ENCODE results near the gene TMEM201.

The TMEM201 gene

DNA sequence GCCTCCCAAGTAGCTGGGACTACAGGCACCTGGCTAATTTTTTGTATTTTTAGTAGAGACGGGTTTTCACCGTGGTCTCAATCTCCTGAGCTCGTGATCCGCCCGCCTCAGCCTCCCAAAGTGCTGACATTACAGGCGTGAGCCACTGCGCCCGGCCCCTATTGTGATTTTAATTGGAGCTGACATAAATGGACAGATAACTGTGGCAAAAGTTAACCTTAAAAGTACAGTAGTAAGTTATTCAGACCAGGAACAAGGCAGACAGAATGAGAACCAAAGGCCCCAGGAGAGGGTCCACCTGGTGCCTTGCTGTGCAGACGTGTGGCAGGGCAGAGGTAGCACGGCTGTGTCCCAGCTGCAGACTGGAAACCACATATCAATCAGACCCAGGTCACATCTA is 11.0 kb downstream of the TMEM201 start:
- DNase-seq (ENCODE audit: low read depth in 4 of 4, low spot score in 1 of 4): no peak

DNA sequence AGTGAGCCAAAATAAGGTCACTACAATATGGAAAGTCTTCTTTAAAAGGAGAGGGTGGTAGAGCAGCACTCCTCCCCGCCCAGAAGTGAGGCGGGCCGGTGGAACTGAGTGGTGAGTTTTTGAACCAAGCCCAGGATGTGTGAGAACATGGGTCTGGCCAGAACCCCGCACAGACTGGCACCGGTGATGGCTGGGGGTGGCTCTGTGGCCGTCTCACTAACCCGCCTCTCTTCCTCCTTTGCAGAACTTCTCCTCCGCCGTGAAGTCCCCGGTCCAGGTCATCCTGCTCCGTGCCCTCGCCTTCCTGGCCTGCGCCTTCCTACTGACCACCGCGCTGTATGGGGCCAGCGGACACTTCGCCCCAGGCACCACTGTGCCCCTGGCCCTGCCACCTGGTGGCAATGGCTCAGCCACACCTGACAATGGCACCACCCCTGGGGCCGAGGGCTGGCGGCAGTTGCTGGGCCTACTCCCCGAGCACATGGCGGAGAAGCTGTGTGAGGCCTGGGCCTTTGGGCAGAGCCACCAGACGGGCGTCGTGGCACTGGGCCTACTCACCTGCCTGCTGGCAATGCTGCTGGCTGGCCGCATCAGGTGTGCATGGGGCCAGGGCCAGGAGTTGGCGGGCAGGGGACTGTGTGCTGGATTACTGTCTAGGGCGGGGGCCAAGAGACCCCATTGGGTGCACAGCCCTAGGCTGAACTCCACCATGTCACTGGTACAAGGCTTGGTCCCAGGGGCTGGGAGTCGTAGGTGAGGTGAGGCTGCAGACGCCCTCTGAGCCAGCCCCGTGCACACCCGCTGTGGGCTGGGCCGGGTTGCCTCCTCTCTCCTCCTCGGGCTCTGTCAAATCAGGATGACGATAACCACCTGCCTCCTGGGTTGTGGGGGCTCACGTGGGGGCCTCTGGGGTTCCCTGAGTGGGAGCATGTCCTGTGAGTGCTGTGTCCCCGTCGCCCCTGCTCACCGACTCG is 12.4 kb downstream of the TMEM201 start:
- no peak for DNase-seq (ENCODE audit: low read depth in 4 of 4, low spot score in 1 of 4)

DNA sequence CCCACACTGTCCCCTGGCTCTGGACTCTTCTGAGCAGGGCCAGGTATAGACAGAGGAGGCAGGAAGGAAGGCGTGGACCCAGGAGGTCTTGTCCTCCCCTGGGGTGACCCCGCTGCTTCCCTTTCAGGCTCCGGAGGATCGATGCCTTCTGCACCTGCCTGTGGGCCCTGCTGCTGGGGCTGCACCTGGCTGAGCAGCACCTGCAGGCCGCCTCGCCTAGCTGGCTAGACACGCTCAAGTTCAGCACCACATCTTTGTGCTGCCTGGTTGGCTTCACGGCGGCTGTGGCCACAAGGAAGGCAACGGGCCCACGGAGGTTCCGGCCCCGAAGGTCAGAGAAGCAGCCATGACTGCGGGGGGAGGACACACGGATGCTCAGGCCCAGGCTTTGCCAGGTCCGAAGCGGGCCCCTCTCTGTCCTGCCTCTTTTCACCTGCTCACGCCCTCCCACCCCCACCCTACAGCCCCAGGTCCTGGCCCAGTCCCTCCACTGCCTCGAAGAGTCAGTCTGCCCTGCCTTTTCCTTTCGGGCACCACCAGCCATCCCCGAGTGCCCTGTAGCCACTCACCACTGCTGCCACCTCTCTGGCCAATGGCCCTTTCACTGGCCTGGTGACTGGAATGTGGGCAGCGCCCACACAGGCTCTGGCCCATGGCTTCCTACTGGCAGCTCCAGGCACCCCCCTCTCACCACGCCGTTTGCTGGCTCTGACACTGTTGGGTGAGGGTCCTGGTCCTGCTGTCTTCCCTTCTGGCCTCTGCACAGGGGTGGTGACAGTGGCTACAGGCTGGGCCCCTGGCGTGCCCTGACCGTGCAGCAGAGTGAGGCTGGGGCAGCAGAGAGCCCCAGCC is 13.5 kb downstream of the TMEM201 start:
- DNase-seq (ENCODE audit: low read depth in 4 of 4, low spot score in 1 of 4): no peak

DNA sequence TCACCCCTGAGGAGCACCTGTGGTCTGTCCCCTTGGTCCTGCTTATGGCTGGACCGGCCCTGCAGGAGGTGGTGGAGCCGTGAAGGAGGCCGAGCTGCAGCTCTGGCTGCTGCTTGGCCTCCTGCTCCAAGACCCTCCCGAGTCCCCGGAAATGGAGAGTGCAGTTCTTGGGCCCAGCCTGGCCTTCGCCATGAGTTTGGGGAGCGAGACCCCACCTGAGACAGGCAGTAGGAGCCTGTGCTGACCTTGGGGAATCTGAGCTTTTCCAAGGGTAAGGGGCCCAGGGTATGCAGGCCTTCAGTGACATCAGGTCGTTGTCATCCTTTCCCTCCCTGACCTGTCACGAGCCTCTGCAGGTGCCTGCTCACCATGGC is 14.1 kb downstream of the TMEM201 start:
- DNase-seq (ENCODE audit: low read depth in 4 of 4, low spot score in 1 of 4): no peak

DNA sequence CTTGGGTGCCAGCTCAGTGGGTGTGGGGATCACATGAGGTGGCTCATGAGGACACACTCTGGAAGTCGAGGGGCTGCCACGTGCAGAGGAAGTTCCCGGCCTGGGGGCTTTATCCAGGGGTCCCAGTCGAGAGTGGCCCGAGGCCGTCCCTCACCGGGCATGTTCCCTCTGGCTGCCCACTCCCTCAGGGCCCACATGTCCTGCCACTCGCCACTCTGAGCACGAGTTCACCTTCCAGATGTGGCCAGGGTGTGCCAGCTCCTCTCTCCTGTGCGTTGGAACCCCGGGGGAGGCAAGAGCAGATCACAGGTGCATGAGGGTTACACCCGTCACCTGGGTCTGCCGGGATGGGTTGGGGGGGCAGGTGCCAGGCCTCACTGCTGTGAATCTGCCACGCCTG is 14.6 kb downstream of the TMEM201 start:
- no peak for DNase-seq (ENCODE audit: low read depth in 4 of 4, low spot score in 1 of 4)

DNA sequence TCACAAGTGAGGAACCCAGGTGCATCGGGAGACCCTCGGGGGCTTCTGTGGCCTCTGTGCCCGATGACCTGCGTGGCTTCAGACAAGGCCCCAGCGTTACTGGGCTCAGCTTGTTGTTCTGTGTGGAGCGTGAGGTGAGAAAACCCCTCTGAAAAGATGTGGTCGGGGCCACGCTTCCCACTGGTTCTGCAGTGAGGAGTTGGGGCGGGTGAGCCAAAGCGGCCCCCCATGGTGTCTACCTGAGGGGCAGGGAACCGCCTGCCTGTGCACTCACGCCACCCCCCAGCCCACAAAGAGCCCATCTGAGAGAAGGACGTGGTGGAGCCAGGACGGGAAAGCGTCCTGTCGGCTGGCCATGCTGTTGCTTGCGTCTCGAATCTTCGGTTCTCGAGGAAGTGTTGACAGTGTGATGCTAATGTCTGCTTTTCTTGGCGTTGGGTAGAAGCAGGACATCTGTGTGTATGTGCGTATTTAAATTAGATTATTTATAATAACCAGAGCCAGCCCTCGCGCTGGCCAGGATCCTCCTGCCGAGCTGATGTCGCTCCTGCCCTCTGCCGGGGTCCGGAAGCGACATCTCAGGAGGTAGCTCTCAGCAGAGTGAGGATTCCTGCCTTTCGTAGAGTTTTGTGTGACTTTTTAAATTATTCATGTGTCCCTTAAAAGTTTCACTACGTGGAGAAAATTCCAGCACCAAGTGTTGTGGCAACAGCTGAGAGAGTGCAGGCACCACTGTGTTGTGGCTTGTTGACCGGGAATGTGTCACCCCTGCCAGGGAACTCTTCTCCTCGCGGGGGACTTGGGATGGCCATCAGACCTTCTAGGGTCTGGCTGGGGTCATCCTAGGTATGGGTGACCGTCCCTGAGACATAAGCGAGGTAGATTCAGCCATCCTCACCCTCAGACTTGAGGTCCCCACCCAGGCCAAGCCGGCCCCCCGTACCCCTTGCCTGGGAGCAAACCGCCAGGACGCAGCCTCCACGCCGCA is 15.3 kb downstream of the TMEM201 start:
- DNase-seq (ENCODE audit: low read depth in 4 of 4, low spot score in 1 of 4): no peak

DNA sequence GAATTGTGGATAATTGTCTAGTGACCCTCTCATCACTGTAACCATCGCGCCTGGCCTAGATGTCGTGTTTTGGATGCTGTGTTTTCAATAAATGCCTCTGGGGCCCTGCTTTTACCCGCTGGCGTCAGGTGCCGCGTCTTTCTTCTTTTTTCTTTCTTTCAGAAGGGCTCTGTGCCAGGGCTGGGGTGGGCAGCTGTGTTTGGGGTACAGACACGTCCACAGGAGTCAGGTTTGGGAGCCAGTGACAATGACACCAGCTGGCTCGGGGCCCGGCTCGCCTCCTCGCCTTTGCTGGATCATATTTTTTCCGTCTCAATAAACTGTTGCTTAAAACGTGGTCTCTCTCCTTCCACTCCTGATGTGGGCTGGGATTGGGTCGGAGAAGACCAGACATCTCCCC is 16.1 kb downstream of the TMEM201 start:
- no peak for DNase-seq (ENCODE audit: low read depth in 4 of 4, low spot score in 1 of 4)

DNA sequence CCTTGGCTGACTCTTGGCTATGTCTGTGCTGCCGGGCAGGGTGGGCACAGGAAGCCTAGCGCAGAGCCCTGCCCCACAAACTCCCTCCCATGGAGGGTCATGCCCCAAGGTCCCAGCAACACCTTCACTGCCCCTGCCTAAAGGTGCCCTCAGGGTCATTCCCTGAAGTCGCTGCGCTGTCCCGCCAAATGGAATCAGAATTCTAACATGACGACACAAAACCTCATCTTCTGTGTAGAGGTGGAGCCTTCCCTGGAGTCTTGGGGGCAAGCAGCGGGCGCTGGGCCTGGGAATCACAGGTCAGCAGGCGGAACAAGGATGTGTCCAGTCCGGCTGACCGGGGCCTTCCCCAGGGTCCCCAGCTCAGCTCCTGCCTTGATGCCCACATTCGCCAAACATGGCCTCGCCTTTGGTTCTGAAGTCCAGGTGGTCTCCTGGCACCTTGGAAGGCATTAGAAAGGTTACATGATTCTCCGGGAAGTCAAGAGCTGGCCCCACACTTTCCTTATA is 17.3 kb downstream of the TMEM201 start:
- DNase-seq (ENCODE audit: low read depth in 4 of 4, low spot score in 1 of 4): no peak

DNA sequence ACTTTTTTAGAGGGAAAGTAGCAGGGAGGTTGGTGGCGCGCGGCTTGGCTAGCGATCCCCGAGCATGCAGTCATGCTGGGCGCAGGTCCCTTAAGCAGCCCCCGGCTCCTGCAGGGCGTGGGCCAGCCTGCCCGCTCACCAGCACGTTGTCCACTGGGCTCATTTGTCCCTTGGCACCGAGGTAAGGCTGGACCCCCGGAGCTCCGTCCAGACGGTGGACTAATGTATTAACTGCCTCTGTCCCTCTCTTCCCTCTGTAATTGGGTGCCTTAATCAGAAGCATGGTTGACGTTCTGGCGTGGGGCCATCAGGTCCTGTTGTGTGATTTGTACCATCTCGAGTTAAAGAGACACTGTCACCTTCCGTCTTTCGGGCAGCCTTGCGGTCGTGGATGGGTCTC is 17.7 kb downstream of the TMEM201 start:
- DNase-seq (ENCODE audit: low read depth in 4 of 4, low spot score in 1 of 4): no peak

DNA sequence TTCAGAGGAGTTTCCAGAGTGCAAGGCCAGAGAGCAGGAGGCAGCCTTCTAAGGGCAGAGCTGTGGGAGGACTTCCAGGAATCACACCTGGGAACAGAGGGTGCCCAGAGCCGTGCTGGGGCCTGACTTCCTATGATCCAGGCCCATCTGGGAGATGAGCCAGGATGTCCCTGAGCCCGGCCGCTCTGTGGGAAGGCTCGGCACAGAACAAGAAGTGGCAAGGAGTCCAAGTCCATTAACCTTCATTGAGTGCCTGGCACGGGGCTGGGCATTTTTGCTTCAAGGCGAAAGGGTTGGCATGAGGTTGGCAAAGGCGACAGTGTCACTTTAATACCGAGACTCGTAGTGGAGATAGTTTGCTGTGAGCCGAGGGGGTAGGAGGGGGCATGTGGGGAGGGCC is 18.2 kb downstream of the TMEM201 start:
- DNase-seq (ENCODE audit: low read depth in 4 of 4, low spot score in 1 of 4): no peak

DNA sequence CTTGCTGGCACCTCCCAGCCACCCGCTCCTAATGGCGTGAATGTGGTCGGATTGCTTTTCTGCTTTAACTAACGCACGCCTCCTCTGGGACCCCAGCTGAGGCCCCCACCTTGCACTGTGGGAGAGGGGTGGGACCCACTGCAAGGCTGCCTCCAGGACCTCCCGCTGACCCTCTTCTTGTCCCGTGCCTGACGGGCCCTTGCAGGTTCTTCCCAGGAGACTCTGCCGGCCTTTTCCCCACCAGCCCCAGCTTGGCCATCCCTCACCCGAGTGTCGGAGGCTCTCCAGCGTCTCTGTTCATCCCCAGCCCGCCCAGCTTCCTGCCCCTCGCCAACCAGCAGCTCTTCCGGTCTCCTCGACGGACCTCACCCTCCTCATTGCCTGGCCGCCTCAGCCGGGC is 18.6 kb downstream of the TMEM201 start:
- DNase-seq (ENCODE audit: low read depth in 4 of 4, low spot score in 1 of 4): no peak

DNA sequence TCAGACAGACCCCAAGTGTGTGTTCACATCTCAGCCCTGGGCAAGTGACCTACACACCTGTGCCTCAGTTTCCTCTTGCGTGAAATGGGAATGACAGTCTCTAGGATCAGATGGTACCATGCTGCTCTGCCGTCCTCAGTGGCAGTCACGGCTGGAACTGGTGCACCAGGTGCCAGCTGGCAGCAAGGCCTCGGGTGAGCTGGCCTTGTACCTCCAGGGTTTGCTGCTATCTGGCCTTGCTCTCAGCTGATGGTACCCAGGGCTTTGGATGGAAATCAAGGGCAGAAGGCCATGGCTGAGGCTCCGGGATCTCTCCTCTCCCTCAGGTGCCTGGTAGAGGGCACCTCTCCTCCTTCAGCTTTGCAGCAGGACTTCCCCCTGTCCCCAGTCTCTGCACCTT is 21.3 kb downstream of the TMEM201 start:
- DNase-seq (ENCODE audit: low read depth in 4 of 4, low spot score in 1 of 4): no peak

DNA sequence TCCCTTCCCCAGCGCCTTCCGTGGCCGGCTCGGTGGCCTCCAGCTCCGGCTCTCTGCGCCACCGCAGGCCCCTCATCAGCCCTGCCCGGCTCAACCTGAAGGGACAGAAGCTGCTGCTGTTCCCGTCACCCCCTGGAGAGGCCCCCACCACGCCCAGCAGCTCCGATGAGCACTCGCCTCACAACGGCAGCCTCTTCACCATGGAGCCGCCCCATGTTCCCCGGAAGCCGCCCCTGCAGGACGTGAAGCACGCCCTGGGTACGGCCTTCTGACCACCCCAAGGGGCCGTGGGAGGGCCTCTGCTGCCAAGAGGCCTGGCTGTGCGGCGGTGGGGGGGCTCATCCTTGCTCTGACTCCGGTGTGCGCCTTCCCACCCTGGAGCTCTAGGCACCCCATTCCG is 21.8 kb downstream of the TMEM201 start:
- DNase-seq (ENCODE audit: low read depth in 4 of 4, low spot score in 1 of 4): no peak

DNA sequence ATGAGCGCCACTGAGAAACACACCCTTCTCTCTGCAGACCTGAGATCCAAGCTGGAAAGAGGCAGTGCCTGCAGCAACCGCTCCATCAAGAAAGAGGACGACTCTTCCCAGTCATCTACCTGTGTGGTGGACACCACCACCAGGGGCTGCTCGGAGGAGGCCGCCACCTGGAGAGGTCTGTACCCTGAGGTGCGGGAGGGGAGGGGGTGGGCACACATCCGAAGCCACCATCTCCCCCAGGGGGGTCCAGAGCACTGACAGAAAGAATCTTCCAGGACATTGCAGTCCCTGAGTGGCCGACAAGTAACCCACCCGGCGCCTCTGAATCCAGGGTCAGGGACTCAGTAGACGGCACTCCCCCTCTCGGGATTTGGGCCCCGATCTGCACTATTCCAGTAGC is 23.0 kb downstream of the TMEM201 start:
- no peak for DNase-seq (ENCODE audit: low read depth in 4 of 4, low spot score in 1 of 4)

DNA sequence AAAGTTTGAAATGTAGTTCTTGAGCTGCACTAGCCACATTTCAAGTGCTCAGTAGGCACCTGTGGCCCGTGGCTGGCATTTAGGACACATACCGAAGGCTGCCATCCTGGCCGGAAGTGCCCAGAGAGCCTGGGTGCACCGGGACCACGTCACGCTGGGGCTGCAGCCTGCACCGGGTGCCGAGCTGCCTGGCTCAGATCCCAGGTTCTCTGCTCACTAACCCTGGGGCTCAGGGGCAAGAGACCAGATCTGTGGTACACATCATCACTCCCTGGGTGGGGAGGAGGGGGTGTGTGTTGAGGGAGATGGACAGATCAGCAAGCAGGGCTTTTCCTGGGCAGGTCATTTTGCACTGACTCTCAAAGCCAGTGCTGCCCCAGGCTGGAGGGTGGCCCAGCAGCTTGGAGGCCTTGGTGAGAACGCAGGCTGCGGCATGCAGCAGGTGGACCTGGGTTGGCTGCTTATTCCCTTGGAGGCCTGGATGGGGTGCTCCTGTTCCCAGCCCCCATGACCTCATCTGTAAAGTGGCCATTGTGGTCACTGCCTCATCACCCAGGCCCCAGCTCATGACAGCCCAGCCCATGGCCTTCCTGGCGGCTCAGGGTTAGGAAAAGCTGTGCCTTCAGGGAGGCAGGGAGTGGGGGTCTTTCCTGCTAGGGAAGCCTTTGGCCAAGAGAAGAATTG is 23.6 kb downstream of the TMEM201 start:
- no peak for DNase-seq (ENCODE audit: low read depth in 4 of 4, low spot score in 1 of 4)

DNA sequence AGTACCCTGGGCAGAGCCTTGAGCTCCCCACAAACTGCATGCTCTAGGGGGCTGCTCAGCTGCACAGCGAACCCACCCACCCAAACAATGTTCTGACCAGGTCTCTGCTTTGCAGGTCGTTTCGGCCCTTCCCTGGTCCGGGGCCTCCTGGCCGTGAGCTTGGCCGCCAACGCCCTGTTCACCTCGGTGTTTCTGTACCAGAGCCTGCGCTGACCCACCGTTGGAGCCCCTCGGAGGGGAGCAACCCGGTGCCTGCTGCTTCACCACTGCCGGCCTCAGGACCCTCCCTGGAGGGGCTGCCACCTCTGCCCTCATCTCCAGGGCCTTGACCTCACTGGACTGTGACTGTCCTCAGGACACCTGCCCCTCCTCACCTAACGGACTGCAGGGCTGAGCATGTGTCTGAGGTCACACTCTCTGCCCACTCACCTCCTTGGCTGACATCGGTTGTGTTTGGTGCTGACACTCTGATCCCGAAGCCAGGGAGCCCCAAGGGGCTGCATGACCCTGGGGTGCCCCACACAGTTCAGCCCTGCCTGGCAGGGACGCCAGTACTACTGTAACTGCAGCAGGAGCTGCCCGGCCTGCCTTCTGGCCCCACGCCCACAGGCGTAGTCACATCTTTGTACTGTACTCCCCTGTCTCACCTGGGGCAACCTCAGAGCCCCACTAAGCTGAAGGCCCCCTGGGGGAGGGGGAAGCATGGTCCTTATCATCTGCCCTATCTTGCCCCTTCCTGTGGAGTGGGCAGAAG is 24.3 kb downstream of the TMEM201 start:
- DNase-seq (ENCODE audit: low read depth in 4 of 4, low spot score in 1 of 4): no peak

DNA sequence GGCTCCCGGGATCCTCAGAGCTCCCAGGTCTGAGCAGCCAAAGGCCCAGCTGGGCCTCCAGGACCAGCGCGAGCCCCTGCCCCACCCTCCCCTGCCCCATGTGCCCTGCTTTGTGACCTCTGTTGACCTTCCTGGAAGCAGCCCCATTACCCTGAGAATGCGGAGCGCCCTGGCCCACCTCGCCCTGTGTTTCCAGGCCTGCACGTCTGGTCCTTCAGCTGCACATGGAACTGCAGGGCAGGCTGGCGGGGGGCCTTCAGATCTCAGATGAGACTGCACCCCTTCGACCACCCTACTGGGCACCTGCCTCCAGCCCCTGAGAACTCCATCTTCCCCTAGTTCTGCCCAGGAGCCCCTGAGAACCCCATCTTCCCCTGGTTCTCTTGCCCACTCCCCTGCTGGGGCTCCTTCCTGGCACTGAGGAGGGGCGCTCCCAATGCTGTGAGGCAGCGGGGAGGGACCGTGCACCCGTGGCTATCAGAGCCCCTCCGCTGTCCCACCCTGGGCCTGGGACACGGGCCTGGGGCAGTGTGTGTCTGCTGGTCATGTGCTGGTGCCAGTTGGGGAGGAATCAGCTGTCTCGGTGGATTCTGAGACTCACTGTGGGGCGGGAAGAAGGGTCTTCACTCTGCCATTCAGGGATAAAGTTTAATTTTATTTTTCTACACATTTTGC is 25.1 kb downstream of the TMEM201 start:
- DNase-seq (ENCODE audit: low read depth in 4 of 4, low spot score in 1 of 4): no peak

DNA sequence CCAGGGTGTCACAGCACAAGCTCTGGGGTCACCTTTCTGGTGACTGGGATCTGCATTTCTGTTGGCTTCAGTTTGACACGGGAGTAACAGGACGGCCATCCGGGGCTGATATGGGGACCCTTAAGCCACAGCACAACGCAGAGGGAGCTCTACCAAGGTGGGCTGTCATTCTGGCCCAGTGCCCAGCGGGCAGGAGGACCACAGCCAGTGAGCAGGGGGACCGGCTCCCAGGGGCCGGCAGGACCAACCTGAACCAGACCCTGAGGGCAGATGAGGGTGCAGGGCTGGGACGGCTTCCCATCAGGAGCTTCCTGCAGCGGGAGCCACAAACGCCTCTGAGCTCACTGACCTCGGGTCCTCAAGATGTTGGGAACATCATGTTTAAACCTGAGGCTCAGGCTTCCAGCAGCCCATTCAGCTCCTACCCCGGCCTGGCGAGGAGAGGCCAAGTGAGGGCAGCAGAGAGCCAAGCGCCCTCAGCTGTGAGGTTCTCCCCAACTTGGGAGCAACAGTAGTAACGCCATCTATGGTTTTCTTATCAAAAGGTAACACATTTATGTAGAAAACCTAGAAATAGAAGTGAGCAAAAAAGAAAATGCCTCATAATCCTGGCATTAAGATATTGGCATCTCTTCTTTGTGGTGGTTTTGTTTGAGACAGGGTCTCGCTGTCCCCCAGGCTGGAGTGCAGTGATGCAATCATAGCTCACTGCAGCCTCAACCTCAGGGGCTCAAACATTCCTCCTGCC is 26.8 kb downstream of the TMEM201 start:
- DNase-seq (ENCODE audit: low read depth in 4 of 4, low spot score in 1 of 4): no peak

All from stimulated activated CD4-positive, alpha-beta T cell treated with anti-CD3 and anti-CD28 coated beads, Interleukin-1b, Interleukin-23, amount 100 ng/mL, for 24 hours (primary cell).